Measurements from ENCODE around the gene PCBP3. TPM values are rescaled to one million over a fixed set of nuclear protein-coding genes. Genes with fewer than 3 reads are reported as not detected.

PCBP3 gene
- total and polyA plus RNA-seq, 2 donors (not counting 3 experiments of a cell fraction or from before 2014, with no cell fraction given): 0.06 to 1.1 TPM

GRCh38 chr21:45892916-45893739 lies 249.6 kb downstream of the PCBP3 start:
- POLR2A ChIA-PET: no interaction called here
- dilution Hi-C loops (cut with MboI; ENCODE audit: extremely low pct_ligation_motif_present, low sequenced_read_pairs): no loop called here

More at GRCh38 chr21:45892916-45893739, 249.6 kb downstream of the PCBP3 start:
- no peak overlapping the region for H3K4me2 ChIP-seq (ENCODE audit: insufficient read depth, low read length)
- CTCF ChIA-PET: no interaction called here
- H3K9me1 ChIP-seq (replicated peaks; ENCODE audit: control insufficient read depth, extremely low read depth, insufficient read depth, low read length): no peaks in the 10 kb centered on the region
- intact Hi-C loops (cut with micrococcal nuclease): no loop called here
- no peaks in the 10 kb centered on the region for H4K20me1 ChIP-seq (replicated peaks; ENCODE audit: control insufficient read depth, extremely low read depth, insufficient read depth, low read length)
- no peak overlapping the region for H3K9ac ChIP-seq (replicated peaks; ENCODE audit: extremely low read depth, insufficient read depth, low read length)
- no peaks in the 10 kb centered on the region for H3K79me2 ChIP-seq (ENCODE audit: control insufficient read depth, insufficient read depth, low read length)
- no peak for TF ChIP-seq EZH2 (IDR thresholded peaks at IDR 0.05; ENCODE audit: borderline replicate concordance, low read depth, low read length, severe bottlenecking)
- TF ChIP-seq JUN (IDR thresholded peaks at IDR 0.05; ENCODE audit: borderline replicate concordance, insufficient read depth, insufficient read length, low read depth): no peak
- TF ChIP-seq MAX (IDR thresholded peaks at IDR 0.05; ENCODE audit: insufficient read depth, insufficient read length): no peak
- no peak for TF ChIP-seq FOS (IDR thresholded peaks at IDR 0.05; ENCODE audit: borderline replicate concordance, insufficient read depth, low read length)
- no peak for TF ChIP-seq POLR2AphosphoS5 (IDR thresholded peaks at IDR 0.05; ENCODE audit: insufficient read depth, low read depth, low read length)
- no peak for TF ChIP-seq MYC (IDR thresholded peaks at IDR 0.05; ENCODE audit: low read depth, low read length)
- no peak for TF ChIP-seq POLR2A (IDR thresholded peaks at IDR 0.05; ENCODE audit: low read depth, low read length)
- no peak for TF ChIP-seq CTCF (IDR thresholded peaks at IDR 0.05; ENCODE audit: extremely low read depth in 1 of 2, insufficient read depth in 1 of 2, low read depth in 1 of 2, low read length in 2 of 2)
- no peak for TF ChIP-seq GATA2 (IDR thresholded peaks at IDR 0.05; ENCODE audit: insufficient read depth, insufficient read length, low read depth, low read length)
- no TSS peak for BruUV-seq (replicated peaks)
- no peaks in the 10 kb centered on the region for H3K36me3 ChIP-seq (ENCODE audit: control insufficient read depth in 2 of 2, extremely low read depth in 1 of 2, insufficient read depth in 2 of 2, low read length in 2 of 2)
- H2AFZ ChIP-seq (ENCODE audit: low read depth, low read length): no peak overlapping the region
- DNase-seq (ENCODE audit: low read depth, low spot score) (no peak), FAIRE-seq (no peak)
- peaks cover 2 to 5% of the 10 kb centered on the region in 2 experiments for H3K27me3 ChIP-seq (ENCODE audit: control insufficient read depth in 2 of 2, insufficient read depth in 2 of 2, low read length in 2 of 2)
- no peak overlapping the region for H3K4me3 ChIP-seq (replicated peaks in 1 of 3; ENCODE audit: insufficient read depth in 1 of 3, low read depth in 1 of 3, low read length in 3 of 3)
- no peaks in the 10 kb centered on the region for H3K4me1 ChIP-seq (ENCODE audit: control insufficient read depth, extremely low read depth, insufficient read depth, low read length)
- no peaks in the 10 kb centered on the region for H3K9me3 ChIP-seq (replicated peaks; ENCODE audit: control insufficient read depth, insufficient read depth, low read length)
- no peak overlapping the region for H3K27ac ChIP-seq (ENCODE audit: insufficient read depth, low read depth, low read length)

All from endothelial cell of umbilical vein (primary cell).